ENCODE data around the gene NEO1.

NEO1 gene

GRCh38 chr15:73247331-73247730 lies 195.1 kb downstream of the NEO1 start:
- H3K4me1 ChIP-seq (ENCODE audit: control insufficient read depth, low read length), result no peaks in the 10 kb centered on the region
- peaks cover 9% of the 10 kb centered on the region for H3K27me3 ChIP-seq (ENCODE audit: control insufficient read depth, low read length)
- no peak overlapping the region for H3K4me2 ChIP-seq (ENCODE audit: low read length)
- no peaks in the 10 kb centered on the region for H4K20me1 ChIP-seq (ENCODE audit: control insufficient read depth, insufficient read depth, low read depth, low read length)
- no peak overlapping the region for H3K27ac ChIP-seq (ENCODE audit: low read depth, low read length)
- H3K79me2 ChIP-seq (ENCODE audit: control insufficient read depth, low read length), result no peaks in the 10 kb centered on the region
- no peaks in the 10 kb centered on the region for H3K36me3 ChIP-seq (ENCODE audit: control insufficient read depth, low read length)
- no peaks in the 10 kb centered on the region for H3F3A ChIP-seq (ENCODE audit: control insufficient read depth, insufficient read depth)
- no peaks in the 10 kb centered on the region for H3K9me2 ChIP-seq (replicated peaks; ENCODE audit: control insufficient read depth, low read length)
- no peaks in the 10 kb centered on the region for H3K9me3 ChIP-seq (ENCODE audit: control insufficient read depth, insufficient read depth, low read length)
- TF ChIP-seq CTCF (IDR thresholded peaks at IDR 0.05; ENCODE audit: low read depth, low read length, poor library complexity, severe bottlenecking), result no peak
- TF ChIP-seq EZH2phosphoT487 (IDR thresholded peaks at IDR 0.05; ENCODE audit: borderline replicate concordance, low read length), result no peak
- H3K4me3 ChIP-seq (ENCODE audit: low read length), result no peak overlapping the region

GRCh38 chr15:73249499-73249898 lies 197.2 kb downstream of the NEO1 start:
- Histone ChIP-seq H4K20me1 (ENCODE audit: control insufficient read depth, insufficient read depth, low read depth, low read length) (no peaks in the 10 kb centered on the region), H3K9me3 (ENCODE audit: control insufficient read depth, insufficient read depth, low read length) (no peaks in the 10 kb centered on the region), H3K4me3 (ENCODE audit: low read length) (no peak overlapping the region), H3K27me3 (ENCODE audit: control insufficient read depth, low read length) (peaks cover 4% of the 10 kb centered on the region; the same call in 1 of the 2 replicates), H3K36me3 (ENCODE audit: control insufficient read depth, low read length) (no peaks in the 10 kb centered on the region), H3K27ac (ENCODE audit: low read depth, low read length) (no peak overlapping the region), H3F3A (ENCODE audit: control insufficient read depth, insufficient read depth) (no peaks in the 10 kb centered on the region), H3K4me1 (ENCODE audit: control insufficient read depth, low read length) (no peaks in the 10 kb centered on the region), H3K9me2 (replicated peaks; ENCODE audit: control insufficient read depth, low read length) (no peaks in the 10 kb centered on the region), H3K79me2 (ENCODE audit: control insufficient read depth, low read length) (no peaks in the 10 kb centered on the region), H3K4me2 (ENCODE audit: low read length) (no peak overlapping the region)
- TF ChIP-seq EZH2phosphoT487 (IDR thresholded peaks at IDR 0.05; ENCODE audit: borderline replicate concordance, low read length) (no peak), CTCF (IDR thresholded peaks at IDR 0.05; ENCODE audit: low read depth, low read length, poor library complexity, severe bottlenecking) (no peak)

GRCh38 chr15:73254598-73254997 lies 202.3 kb downstream of the NEO1 start:
- Histone ChIP-seq H3K4me3 (ENCODE audit: low read length) (no peak overlapping the region), H3K4me1 (ENCODE audit: control insufficient read depth, low read length) (no peaks in the 10 kb centered on the region), H3K27ac (ENCODE audit: low read depth, low read length) (no peak overlapping the region), H3K27me3 (ENCODE audit: control insufficient read depth, low read length) (no peaks in the 10 kb centered on the region; the same call in 1 of the 2 replicates), H3F3A (ENCODE audit: control insufficient read depth, insufficient read depth) (no peaks in the 10 kb centered on the region), H3K4me2 (ENCODE audit: low read length) (no peak overlapping the region), H3K79me2 (ENCODE audit: control insufficient read depth, low read length) (no peaks in the 10 kb centered on the region), H4K20me1 (ENCODE audit: control insufficient read depth, insufficient read depth, low read depth, low read length) (no peaks in the 10 kb centered on the region), H3K36me3 (ENCODE audit: control insufficient read depth, low read length) (no peaks in the 10 kb centered on the region), H3K9me3 (ENCODE audit: control insufficient read depth, insufficient read depth, low read length) (no peaks in the 10 kb centered on the region), H3K9me2 (replicated peaks; ENCODE audit: control insufficient read depth, low read length) (no peaks in the 10 kb centered on the region)
- TF ChIP-seq CTCF (IDR thresholded peaks at IDR 0.05; ENCODE audit: low read depth, low read length, poor library complexity, severe bottlenecking), result no peak
- TF ChIP-seq EZH2phosphoT487 (IDR thresholded peaks at IDR 0.05; ENCODE audit: borderline replicate concordance, low read length), result no peak
